NCI-H526 (cell line): Measurements from ENCODE around the gene NACC2.

ENCODE experiments used
- DNase-seq, 2 experiments: peaks; one replicate each; lab custom pipeline; 2025; lab: John Stamatoyannopoulos, UW

NACC2 gene

DNA sequence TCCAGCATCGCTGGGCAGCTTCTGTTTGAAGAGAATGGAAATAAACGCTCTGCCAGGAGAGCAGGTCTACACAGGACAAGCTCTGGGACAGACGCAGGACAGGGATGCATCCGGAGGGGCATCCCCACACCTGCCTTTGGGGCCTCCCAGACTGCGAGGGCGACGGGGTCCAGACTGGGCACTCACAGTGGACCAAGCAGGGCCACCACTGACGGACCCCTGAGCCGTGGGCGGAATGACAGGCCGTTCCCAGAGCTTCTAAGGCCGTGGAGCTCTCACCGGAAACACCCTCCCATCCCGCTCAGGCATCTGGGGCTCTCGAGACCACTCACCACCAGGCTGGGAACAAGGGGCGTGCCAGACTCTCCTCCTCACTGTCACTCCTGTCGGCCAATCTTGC is 34.1 kb upstream of the NACC2 start:
- no peak for DNase-seq

DNA sequence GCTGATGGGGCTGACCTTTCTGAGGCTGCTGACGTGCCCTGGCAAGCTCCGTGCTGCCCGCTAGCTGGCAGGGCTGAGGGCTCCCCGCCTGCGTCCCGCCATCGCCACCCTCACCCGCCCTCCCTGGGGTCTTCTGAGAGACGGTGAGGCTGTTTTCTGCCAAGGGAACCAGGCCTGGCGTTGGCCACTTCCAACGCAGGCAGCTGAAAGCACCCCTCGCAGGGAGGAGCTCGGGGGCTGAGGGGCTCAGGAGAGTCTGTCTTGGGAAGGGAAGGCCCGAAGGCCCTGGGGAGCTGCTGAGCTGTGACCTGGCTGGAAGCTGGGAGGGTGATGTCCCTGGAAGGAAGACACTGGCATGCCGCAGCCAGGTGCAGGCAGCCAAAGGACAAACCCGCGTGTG is 33.3 kb upstream of the NACC2 start:
- no peak for DNase-seq

DNA sequence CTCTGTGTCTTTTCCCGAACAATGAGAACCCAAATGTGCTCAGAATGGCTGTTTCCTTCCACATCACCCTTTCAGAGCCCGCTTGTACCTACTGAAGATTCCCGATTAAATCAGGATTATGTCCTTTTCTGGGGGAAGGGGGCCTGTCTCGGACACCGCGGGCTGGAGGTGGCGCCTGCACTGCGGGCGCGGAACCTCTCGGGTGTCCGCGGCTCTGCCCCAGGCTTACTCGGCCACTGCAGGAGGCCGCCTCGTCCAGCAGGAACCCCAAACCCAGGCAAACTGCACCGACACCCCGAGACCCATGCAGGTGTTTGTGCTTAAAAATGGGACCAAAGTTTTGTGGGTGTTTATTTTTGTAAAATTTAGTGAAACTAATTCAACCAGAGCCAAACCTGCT is 32.2 kb upstream of the NACC2 start:
- no peak for DNase-seq

DNA sequence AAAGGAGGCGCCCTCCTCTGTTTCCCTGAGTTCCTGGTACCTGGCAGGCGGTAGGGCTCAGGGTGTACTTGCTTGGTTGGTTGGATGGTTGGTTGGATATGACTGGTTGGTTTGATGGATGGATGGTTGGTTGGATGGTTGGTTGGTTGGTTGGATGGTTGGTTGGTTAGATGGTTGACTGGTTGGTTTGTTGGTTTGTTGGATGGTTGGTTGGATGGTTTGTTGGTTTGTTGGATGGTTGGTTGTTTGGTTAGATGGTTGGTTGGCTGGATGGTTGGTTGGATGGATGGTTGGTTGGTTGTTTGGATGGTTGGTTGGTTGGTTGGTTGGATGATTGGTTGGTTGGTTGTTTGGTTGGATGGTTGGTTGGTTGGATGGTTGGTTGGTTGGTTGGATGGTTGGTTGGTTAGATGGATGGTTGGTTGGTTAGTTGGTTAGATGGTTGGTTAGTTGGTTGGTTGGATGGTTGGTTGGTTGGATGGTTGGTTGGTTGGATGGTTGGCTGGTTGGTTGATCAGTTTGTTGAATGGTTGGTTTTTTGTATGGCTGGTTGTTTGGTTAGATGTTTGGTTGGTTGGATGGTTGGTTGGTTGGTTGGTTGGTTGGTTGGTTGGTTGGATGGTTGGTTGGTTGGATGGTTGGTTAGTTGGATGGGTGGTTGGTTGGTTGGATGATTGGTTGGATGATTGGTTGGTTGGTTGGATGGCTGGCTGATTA is 30.0 kb upstream of the NACC2 start:
- no peak for DNase-seq

DNA sequence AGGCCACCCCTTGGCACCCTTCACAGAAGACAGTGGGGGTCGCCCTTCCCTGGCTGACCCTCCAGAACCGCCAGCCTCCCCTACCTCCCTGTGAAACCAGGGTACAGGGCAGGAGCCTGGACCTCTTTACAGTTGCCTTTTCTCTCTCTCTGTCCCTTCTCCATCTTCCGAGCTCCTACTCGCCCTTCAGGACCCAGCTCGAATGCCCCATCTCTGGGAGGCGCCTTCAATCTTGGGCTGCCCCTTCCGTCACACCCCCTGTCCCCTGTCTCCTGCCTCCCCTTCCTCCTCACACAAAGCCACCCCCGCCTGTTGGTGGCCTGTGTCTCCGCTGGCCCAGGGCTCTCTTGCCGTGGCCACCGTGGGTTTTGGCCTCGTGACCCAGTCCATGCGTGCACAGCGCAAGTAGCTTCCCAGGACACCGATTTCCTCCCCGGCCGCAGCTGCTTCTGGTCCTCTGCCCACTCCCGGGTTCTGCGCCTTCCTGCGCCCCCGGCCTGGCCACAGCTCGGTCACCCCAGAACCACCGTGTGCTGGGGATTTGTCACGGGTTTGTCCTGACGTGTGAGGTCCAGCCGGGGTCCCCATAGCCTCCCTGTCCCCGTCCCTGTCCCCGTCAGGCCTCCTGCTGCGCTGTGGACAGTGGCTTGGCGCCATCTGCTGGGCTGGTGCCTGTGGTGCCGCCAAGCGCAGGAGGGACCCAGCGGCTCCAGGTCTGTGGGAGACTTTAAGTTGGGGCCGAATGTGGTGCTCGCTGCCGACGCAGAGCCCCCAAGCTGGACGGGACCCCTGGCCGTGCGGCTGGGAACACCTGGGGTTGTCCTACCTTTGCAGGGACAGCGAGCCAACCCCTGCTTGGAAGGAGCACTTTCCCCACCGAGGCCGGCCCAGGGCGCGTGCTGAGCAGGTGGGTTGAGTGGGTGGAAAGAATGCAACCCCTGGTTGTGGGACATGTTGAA is 27.6 kb upstream of the NACC2 start:
- peak in 1 of 2 experiments; percentile 67 for DNase-seq

DNA sequence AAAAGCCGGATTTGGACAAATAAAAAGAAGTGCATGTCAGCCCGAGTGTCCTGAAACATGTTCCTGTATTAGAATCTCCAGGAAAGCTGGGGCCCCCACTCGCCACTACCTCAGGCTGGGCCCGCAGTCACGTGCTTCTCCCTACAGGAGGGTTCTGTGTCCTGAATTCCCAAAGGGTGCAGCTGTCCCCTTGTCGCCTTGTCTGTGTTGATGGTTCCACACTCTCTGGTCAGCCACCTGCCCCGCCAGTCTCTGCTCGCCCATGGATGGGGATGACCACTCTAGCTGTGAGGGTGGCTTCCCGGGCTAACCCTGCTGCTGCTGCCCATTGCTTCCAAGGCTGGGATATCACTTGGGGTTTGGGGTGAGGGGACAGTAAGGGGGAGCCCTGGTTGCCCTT is 26.7 kb upstream of the NACC2 start:
- no peak for DNase-seq

DNA sequence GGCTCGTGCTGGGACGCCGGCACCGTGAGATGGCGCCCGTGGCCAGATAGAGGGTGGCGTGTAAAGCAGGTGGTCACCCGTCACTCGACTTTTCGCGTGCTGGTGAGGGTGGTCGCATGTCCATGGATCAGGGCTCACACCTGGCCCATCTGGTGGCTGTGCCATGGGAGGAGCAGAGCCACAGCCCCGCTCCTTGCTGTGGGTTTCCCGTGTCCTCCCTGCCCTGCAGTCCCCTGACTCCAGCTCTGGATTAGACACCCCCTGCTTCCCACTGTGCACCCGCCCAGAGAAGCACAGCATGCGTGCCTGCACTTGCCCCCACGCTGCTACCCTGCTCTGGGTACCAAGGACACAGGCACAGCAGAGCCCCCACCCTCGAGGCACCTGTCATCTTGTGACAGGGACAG is 25.4 kb upstream of the NACC2 start:
- no peak for DNase-seq

DNA sequence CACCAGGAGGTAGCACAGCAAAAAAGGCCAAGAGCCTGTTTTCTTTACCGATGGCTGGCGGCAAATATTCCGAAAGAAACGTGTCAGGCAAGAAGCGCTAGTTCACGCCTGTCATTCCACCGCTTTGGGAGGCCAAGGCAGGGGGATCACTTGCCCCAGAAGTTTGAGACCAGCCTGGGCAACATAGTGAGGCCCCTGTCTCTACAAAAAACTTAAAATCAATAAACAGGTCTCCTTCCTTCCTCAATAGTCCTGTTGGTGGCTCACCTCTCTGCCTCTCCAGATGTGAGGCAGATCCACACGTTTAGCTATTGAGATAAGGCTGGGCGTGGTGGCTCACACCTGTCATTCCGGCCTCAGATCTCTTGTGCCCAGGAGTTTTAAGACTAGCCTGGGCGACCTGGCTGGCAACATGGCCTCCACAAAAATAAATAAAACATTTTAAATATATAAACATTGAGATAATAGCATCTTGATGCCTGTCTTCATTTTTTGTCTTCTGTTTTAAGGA is 24.8 kb upstream of the NACC2 start:
- DNase-seq: no peak

DNA sequence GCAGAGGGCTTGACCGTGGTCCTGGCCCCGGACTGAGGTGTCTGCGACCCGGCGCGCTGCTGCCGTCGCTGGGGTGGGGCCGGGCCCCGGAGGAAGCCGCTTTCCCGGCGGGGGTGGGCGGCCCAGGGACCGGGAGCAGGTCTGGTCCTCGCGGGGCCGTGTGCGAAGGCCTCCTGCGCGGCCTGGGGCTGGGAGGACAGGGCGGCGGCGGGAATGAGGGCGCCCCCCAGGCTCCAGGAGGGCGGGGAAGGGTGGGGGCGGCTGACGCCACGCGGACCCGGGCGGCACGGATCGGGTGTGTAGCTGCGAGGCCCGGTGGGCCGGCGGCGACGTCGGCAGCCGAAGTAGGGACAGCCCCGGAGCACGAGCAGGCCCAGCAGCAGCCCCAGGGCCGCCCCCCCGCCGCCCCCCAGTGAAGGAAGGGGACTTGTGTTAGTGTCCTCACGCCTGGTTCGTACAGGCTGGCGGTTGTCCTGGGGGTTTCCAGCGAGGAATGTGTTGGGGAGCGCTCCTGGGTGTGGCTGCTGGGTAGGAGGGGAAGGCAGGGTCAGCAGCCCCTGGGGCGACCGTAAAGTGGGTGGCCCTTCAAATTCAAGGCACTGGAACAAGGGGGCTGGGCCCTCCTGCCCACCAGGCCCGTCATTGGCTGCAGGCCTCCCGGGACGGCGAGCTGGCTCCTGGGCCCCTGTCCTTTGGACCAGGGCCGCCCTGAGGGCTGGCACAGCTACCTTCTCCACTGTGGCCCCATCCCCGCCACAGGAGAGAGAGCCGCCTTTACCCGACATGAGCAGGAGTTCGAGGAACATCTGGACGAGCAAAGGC is 24.2 kb upstream of the NACC2 start:
- peak in 1 of 2 experiments; percentile 38 for DNase-seq

DNA sequence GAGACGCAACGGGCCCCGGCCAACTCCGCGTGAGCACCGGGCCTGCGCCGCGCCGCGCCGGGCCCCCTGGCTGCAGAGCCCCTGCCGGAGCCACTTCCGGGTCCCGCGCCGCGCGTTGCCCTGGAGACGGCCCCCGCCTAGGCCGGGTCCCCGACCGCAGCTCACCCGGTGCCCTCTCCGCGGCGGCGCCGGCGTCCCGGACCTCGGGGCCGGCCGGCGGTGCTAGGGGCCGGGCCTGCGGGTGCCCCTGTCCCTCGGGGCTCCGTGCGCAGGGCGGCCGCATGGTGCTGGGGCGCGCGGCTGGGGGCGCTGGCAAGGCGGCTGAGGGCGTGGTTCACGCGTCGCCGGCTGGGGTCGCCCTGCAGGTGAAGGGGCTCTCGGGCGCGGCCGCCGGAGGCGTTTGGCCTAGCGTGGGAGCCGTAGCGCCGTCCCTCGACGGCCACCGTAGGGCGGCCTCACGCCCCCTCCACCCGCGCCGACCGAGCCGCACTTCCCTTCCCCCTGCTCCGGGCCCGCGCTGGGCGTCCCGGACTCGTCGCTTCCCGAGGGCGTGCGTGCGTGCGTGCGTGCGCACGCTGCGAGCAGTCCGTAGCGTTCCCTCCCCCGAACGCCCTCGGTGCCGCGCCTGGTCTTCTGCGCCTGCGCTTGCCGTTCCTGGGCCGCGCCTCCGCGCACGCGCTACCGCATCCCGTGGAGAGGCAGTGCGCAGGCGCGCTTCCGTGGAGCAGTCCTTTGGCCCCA is 23.4 kb upstream of the NACC2 start, which contains the start of gene TMEM250:
Gene TMEM250, minus strand, starts transcription at position 556 of the 741 bp plus-strand sequence. CDS start 1,975 bp downstream, outside the sequence.
- DNase-seq: peak; percentile 78 to 95

DNA sequence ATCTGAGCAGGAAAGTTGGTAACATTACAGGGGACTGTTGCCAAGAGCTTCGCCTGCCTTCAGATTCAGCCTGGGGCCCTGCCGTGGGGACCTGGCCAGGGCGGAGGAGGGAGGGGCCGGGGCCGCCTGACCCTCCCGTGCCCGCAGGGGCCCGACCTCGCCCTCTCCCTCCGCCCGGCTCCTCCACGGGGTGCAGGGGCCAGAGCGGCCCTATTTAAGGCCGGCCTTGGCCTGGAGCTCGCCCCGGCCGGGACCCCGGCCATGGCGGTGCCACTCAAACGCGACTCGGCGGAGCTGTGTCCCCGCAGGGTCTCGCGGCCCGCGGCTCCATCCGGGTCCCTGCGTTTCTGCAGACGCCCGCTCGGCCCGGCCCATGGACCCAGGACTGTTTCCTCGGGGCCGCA is 22.8 kb upstream of the NACC2 start:
- DNase-seq: no peak

DNA sequence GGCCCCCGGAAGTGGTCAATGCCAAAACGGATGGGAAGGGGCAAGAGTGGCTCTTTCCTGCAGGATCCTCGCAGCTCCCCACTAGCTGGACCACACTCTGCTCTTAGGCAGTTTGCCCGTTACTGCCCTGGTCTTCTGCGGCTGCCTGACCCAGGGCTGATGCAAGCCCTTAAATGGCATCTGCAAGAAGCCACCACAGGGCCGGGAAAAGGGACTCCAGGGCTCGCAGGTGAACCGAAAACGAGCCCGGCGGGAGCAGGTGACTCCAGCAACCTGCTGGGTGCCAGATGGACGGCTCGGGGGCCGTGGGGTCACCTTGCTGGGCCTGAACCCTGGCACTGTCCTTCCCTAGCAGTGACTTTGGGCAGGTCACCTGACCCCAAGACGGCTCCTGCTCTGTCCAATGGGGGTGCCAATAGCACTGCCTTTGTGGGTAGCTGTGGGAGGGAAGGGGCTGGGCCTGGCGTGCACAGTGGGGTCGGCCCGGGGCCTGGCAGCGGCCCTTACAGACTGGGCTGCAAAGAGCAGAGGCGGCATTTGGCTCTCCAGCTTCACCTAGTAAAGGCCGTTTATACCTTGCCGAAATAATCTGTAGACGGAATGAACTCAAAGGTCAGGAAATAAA is 22.3 kb upstream of the NACC2 start:
- DNase-seq: no peak

DNA sequence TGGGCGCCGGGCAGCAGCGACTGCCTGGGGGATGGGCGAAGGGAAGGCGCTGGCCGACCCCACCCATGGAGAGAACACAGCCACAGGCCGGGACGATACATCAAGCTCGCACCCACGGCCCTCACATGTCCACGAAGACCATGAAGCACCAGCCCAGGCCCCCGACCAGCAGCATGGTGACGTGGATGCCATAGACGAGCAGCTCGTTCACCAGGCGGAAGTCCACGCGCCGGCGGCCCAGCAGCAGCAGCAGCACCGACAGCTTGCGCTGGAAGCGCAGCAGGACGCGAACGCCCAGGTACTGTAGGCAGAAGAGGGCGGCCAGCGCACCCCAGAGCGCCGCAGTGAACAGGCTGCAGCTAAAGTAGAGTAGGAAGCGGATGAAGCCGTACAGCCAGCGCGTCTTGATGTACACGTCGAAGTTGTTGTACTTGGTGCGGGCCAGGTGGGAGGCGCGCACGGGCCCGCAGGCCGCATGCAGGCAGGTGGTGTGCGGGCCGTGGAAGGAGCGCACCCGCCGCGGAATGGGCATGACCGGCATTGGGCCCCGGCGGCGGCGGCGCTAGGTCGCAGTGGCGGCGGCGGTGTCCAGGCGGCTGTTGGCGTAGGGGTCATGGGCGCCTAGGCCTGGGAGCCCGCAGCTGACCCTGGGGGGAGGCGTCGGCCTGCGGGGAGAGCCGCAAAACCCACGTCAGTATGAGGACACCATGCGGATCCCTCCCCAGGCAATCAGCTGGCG is 21.4 kb upstream of the NACC2 start:
- DNase-seq: no peak

DNA sequence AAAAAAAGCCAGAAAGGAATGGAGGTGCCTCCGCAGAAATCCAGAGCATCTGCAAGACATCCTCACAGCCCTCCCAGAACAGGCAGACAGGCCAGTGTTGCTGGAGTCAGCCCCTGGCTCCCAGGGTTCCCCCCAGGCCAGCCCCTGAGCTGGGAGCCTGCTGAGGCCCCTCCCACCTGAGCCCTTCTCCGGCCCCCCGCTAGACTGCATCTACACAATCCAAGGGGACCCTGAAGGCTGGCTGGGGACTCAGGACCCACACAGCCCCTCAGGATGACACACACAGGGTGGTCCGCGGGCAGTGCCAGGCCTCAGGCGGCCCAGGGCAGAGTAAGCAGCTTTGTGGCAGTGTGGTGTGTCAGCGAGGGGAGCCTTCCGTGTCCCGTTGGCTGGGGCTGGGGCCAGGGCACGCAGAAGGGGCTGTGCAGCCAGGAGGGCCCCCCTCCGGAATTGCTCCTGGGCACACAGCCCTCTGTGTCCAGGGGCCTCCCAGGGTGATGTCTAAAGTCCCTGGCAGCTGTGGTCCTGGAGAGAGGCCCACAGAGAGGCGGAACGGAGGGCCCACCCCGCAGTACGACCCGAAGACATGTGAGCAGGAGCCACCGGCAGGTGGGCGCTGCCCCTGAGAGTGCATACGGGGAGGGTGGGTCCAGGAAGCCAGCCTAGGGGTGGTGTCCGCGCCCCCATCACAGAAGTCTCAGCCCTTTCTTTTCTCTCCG is 20.7 kb upstream of the NACC2 start:
- no peak for DNase-seq

DNA sequence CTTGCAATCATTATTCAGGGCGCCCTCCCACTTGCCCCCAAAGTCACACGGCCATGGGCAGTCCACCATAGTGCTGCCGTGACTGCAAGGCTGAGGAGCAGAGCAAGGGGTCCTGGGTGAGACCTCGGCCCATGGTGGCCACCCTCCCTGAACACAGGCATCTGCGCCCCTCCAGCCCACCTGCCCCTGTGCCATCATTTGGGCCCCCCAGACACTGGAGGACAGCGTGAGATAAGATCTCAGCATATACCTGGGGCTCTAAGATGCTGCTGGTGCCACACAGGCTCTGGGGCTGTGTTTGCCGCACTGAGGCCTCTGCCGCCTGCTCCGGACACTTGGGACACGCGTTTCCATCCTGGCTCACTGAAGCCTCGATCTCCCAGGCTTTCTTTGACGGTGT is 20.1 kb upstream of the NACC2 start:
- no peak for DNase-seq

DNA sequence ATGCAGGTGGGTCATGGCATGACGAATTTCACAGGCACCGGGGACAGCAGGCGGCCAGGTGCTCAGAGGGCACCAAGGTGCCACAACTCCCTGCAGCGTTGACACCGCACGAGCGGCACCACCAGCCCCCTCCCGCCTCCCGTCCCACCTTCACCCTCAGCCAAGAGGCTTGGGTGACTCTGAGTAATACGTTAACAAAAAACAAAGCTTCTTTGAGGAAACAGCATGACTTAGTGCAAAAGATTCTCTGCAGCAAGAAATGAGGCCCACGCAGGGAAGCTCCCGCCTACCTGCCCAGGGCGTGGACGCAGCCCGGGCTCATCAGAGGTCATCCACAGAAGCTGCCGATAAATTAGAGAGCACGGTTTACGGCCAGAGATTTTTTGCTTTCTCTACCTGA is 19.5 kb upstream of the NACC2 start:
- DNase-seq: no peak

DNA sequence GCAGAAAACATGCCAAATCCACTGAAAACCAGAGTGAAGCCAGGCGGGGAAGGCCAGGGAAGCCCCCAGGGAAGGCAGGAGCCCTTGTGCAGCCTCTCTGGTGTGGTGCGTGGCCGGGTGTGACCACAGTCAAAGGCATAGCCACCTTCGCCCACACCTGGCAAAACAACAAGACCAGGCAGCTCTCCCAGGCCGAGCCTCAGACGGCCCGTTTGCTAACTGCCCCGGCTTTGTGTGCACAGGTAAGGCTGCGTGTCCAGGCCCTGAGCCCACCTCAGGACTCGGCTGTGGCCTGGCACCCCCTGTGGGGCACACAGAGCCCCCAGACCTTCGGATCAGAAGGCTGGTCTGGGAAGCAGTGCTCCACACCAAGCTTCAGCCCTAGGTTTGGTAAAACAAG is 17.5 kb upstream of the NACC2 start:
- no peak for DNase-seq

DNA sequence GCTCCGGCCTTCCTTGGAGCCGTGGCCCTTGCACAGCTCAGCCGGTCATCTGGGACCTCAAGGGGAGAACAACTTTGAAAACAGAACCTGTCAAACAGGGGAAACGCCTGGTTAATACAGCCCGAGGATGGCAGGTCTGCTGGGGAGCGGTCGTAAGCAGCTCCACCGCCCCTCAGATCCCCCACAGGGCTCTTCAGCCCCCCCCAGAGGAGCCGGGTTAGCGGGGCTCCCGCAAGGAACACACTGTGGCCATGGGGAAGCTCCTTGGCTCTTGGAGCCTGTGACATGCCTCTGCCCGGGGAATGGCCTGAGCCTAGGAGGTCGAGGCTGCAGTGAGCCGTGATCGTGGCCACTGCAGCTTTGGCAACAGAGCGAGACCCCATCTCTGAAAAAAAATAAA is 16.8 kb upstream of the NACC2 start:
- DNase-seq: no peak

DNA sequence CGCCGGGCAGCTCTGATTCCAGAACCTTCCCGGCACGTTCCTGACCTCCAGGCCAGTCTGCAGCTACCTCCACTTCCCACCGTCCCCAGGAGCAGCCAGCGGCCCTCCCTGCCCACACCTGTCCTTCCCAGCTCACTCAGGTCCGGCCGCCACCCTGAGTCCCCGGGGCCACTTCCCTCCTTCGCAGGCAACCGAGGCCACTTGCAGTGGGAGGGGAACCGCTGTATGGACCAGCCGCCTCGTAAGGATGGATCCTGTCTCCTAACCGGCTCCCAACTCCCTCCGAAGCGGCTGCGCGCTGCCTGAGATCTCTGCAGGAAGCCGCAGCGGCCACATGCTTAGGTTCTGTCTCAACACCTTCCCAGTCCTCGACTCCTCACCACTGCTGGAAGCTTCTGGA is 16.1 kb upstream of the NACC2 start:
- no peak for DNase-seq
